Neutrophil (primary cell): ENCODE measurements around the gene NRXN3.

Source experiments
- H3K27ac ChIP-seq: fragments of 200-600 bp; sonication (generic); 2 replicates; pipeline ENCODE4 v1.5.1; 2016; ENCODE audit warnings: mild to moderate bottlenecking, moderate library complexity
- H3K27me3 ChIP-seq: fragments of 200-600 bp; sonication (generic); 2 replicates; pipeline ENCODE4 v1.6.0; 2016; ENCODE audit warnings: mild to moderate bottlenecking
- H3K36me3 ChIP-seq: fragments of 200-600 bp; sonication (generic); 2 replicates; pipeline ENCODE4 v1.5.1; 2017
- H3K4me1 ChIP-seq, 2 experiments: fragments of 200-600 bp in 1 of 2; sonication (generic) in 1 of 2; 1 replicate in 1 of 2; 2 replicates in 1 of 2; pipeline versions ENCODE4 v1.5.1 to v1.6.1; 2013 to 2016; ENCODE audit warnings: low read depth in 1 of 2, low read length in 1 of 2, mild to moderate bottlenecking in 1 of 2, moderate library complexity in 1 of 2; ENCODE audit not compliant: control insufficient read depth in 1 of 2, insufficient read depth in 1 of 2
- H3K4me3 ChIP-seq, 2 experiments: fragments of 200-600 bp in 1 of 2; sonication (generic) in 1 of 2; 1 replicate in 1 of 2; 2 replicates in 1 of 2; pipeline ENCODE4 v1.5.1; 2013 to 2016; ENCODE audit warnings: low read depth in 1 of 2, low read length in 1 of 2, mild to moderate bottlenecking in 1 of 2, moderate library complexity in 1 of 2
- H3K9me3 ChIP-seq: fragments of 200-600 bp; sonication (generic); 2 replicates; pipeline ENCODE4 v1.5.1; 2016
- TF ChIP-seq, protein P1 (sequence below): fragments of 200-600 bp; sonication (generic); IDR thresholded peaks from 2 replicates; pipeline ENCODE4 v1.5.1; 2016; ENCODE audit warnings: antibody characterized with exemption

NRXN3 gene

DNA sequence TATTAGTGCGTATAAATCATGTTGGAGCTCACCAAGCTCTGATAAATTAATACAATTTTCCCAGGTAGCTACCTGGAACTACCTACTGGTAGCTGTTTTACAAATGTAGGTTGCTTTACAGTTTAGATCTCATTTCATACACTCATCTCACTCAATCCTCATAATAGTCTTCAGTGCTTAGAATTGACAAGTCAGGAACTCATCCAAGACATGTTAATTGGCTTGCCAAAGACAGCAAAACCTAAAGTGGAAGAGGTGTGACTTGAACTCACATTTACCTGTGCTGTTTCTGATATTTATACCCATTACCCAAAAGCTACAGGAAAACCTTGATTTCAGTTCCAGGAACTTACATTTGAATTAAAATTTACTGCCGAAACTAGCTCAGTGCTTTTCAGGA, 1744.4 kb downstream of the NRXN3 start:
- TF ChIP-seq, protein P1, sequence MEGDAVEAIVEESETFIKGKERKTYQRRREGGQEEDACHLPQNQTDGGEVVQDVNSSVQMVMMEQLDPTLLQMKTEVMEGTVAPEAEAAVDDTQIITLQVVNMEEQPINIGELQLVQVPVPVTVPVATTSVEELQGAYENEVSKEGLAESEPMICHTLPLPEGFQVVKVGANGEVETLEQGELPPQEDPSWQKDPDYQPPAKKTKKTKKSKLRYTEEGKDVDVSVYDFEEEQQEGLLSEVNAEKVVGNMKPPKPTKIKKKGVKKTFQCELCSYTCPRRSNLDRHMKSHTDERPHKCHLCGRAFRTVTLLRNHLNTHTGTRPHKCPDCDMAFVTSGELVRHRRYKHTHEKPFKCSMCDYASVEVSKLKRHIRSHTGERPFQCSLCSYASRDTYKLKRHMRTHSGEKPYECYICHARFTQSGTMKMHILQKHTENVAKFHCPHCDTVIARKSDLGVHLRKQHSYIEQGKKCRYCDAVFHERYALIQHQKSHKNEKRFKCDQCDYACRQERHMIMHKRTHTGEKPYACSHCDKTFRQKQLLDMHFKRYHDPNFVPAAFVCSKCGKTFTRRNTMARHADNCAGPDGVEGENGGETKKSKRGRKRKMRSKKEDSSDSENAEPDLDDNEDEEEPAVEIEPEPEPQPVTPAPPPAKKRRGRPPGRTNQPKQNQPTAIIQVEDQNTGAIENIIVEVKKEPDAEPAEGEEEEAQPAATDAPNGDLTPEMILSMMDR, result no peak
- H3K27ac ChIP-seq, result no peak overlapping the region
- no peak overlapping the region for H3K4me3 ChIP-seq
- H3K27me3 ChIP-seq, result no peaks in the 10 kb centered on the region
- H3K36me3 ChIP-seq, result no peaks in the 10 kb centered on the region
- H3K4me1 ChIP-seq, result no peaks in the 10 kb centered on the region
- no peaks in the 10 kb centered on the region for H3K9me3 ChIP-seq

DNA sequence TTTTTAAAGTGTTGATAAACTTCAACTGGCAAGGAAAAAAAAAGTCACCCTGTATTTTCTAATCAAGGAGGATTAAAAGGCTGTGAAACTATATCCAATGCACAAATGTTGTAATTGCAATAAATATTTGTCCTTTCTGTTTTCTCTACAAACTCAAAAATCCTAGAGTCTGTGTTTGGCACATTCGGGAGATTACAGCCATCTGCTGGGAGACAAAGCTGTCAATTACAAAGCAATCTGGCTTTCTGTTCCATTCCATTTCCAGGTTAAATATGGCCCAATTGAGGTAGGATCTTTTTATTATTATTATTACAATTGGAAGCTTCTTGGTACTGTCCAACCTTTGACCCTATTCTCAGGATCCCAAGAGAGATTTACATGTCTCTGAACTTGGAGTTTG, 1745.2 kb downstream of the NRXN3 start:
- no peaks in the 10 kb centered on the region for H3K27me3 ChIP-seq
- TF ChIP-seq, protein P1, result no peak
- no peak overlapping the region for H3K4me3 ChIP-seq
- H3K36me3 ChIP-seq, result no peaks in the 10 kb centered on the region
- H3K9me3 ChIP-seq, result no peaks in the 10 kb centered on the region
- no peaks in the 10 kb centered on the region for H3K4me1 ChIP-seq
- H3K27ac ChIP-seq, result no peak overlapping the region

DNA sequence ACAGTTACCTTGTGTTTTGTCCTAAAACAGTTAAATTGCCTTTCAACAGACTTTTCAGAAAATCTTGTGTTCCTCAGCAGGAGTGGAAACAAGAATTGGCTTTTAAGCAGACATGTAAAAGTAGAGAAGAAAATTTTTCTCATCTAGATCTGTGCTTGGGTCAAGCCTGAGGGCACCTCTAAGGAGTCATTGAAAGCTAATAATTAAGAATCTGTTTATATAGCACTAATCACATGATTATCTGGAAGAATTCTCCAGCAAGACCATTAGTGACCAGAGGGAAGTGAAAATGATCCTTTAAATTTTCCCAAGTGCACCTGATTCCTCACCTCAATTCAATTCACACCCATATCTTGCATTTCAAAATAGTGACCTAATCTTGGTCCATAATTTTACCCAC, 1746.1 kb downstream of the NRXN3 start:
- TF ChIP-seq, protein P1, result no peak
- Histone ChIP-seq H3K27ac (no peak overlapping the region), H3K4me1 (no peaks in the 10 kb centered on the region), H3K27me3 (no peaks in the 10 kb centered on the region), H3K36me3 (no peaks in the 10 kb centered on the region), H3K4me3 (no peak overlapping the region), H3K9me3 (no peaks in the 10 kb centered on the region)

DNA sequence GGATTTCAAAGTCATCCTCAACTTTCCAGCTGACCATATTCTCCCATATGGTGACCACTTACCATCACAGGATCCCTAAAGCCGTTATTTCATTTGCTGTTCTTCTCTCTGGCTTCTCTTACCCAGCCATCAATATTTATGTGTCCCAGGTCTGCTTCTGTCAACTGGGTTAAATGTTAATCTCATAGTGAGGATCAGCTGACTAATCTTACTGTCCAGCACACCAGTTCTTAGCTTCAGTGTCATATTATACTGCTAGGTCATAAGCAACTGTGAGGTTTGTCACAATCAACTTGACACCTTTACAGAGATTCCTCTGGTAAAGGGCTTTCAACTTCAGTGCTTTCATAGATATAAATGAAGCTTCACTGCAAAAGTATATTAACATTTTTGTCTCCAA, 1746.7 kb downstream of the NRXN3 start:
- Histone ChIP-seq H3K9me3 (no peaks in the 10 kb centered on the region), H3K4me3 (no peak overlapping the region), H3K27ac (no peak overlapping the region), H3K4me1 (no peaks in the 10 kb centered on the region), H3K36me3 (no peaks in the 10 kb centered on the region), H3K27me3 (no peaks in the 10 kb centered on the region)
- TF ChIP-seq, protein P1, result no peak
